ENCODE measurements around the gene HSPBAP1.
"Not testable (repeated sequence)": the region's sequence is repeated elsewhere in the genome, so short reads cannot be mapped to it uniquely, and the experiment has no call there.

The HSPBAP1 gene

DNA sequence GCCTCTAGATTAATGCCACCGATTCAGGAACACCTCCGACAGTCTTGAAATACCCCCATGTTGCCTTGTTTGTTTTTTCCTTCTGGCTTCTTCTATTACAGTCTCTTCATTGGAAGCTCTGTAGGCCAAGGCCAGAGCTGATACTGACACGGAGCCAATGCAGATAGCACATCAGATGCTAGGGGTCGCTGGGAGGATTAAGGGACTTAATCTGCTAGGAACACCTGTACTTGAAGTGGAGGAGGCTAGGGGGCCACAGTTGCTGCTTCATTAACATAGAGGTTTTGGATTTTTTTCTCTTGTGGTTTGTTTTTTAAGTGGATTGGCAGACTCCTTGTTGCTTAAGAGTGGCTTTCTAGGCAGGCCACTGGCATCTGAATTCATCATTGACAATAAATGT, 63.4 kb downstream of the HSPBAP1 start:
- no peak for FAIRE-seq

DNA sequence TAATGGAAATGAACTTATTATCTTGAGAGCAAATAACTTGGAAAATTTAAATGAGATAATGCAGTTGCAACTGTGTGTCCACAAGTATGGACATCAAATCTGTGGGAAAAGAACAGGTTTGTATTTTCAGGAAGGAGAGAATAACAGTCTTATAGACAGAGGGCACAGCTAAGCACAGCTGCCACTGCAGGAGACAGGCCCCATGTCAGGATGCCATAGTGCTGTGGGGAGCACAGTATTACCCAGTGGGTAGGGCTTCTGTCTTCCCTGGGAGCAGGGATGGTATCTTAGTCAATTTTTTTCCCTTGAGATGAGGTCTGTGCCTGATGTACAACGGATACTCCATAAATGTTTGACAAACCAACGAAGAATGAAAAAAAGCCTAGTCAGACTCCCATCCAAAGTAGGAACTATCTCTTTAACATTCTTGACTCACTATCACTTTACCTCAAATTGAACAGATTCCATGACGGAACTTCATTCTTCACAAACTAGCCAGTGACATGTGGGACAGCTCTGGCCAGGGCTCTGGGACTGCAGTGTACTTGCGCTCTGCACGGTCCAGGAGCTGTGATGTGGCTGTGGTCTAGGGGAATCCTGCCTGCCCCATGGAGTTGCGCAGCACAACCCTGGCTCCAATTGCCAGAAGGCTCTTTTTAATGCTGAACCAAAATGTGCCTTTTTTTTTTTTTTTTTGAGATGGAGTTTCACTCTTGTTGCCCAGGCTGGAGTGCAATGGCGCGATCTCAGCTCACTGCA, 64.7 kb downstream of the HSPBAP1 start:
- no peak for FAIRE-seq

DNA sequence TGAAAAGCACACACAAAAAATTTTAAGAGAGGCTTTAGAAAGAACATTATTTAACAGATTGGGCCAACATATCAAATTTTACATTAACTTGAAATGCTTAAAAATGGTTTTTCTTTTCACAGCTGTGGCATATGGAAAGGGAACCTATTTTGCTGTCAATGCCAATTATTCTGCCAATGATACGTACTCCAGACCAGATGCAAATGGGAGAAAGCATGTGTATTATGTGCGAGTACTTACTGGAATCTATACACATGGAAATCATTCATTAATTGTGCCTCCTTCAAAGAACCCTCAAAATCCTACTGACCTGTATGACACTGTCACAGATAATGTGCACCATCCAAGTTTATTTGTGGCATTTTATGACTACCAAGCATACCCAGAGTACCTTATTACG, 65.4 kb downstream of the HSPBAP1 start:
- FAIRE-seq, result no peak

DNA sequence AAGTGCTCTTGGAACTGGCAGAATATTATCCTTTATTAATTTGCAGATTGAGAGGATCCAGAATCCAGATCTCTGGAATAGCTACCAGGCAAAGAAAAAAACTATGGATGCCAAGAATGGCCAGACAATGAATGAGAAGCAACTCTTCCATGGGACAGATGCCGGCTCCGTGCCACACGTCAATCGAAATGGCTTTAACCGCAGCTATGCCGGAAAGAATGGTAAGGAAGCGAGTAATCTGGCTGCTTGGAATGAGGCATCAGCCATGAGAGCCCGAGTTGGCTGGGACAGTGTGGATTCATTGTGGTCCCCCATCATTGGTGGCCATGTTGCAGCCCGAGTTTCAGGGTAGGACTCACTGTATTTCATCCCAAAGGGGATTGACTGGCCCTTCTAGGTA, 65.9 kb downstream of the HSPBAP1 start:
- FAIRE-seq, result no peak

DNA sequence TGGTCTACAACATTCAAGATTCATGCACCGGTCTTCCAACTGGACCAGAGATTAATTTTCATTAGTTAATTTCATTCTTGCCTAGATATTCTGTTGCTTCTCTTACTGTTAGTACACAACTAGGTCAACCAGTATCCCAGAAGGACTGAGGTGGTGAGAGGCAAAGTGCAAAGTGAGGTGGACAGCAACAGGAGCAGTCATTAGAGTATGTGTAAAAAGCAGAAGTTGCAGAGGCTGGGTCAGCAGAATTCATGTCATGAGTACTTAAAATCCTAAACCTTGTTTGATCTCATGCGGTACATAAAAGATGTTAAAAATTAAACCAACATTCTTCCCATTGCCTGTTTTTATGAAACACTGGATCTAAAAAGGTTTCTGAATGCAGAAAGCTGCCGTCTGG, 66.3 kb downstream of the HSPBAP1 start:
- FAIRE-seq, result no peak

DNA sequence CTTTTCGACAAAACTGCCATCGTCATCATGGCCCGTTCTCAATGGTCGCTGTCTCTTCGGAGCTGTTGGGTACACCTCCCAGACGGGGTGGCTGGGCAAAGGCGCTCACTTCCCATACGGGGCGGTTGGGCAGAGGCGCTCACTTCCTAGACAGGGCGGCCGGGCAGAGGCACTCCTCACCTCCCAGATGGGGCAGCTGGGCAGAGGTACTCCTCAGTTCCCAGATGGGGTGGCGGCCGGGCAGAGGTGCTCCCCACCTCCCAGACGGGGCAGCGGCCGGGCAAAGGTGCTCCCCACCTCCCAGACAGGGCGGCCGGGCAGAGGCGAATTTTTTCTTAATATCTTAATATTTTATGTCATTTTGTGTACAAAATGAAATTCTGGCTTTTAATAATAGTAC, 68.5 kb downstream of the HSPBAP1 start:
- FAIRE-seq, result no peak

DNA sequence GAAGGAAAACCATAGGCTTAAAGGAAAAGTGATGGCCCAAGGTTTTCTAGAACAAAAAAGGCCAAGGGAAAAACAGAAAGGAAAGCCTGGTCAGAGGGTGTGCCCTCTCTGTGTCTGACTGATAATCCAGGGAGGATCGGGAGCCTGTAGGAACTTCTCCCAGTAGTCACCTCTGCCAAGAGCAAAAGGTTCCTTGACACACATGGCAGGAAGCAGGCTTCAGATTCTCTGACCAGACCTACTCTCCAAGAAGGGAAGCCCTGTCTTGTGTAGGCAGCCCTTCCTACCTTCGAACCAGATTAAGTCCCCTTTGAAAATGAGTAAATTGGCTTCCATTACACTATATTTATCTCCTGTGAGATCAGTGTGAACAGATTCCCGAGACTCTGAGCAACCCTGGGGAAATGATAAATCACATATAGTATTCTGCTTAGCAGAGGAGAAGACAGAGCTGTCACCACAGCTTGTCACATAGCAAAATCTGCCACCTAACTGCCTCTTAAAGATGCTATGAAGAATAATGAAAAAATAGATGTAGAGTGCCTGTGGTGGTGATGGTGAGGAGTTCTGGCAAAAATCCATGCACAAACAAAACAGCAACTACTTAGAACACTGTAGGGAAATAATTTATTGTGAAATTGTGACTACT, 74.2 kb downstream of the HSPBAP1 start:
- no peak for FAIRE-seq

DNA sequence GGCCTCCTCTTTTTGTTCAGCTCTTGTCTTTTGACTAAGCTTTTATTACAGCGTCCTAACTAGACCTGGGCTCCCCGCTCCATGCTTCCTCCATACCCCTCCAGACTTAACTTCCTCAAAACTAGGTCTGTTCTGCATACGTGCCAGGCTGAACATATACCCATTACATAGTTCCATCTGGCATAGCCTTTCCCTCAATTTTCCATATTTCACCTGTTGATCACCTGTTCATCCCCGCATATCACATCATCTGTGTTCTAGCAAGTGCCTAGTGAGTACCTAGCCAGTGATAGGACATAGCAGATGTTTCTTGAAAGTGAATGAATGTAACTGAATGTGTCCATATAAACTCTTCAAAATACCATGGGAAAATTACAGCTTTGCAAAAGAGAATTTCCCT, 77.0 kb downstream of the HSPBAP1 start:
- no peak for FAIRE-seq

DNA sequence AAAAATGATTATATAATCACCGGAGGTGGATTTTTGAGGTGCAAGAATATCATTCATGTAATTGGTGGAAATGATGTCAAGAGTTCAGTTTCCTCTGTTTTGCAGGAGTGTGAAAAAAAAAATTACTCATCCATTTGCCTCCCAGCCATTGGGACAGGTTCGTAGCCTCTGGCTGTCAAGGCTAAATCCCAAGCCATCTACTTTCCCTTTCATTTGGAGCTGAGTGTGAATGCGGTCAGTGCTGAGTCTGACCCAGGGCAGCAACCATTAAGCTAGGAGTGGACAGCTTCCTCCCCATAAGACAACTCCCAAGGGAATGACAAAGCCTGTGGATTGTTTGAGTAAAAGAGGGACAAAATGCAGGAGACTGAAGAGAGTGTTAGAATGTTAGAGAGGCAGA, 79.4 kb downstream of the HSPBAP1 start:
- FAIRE-seq, result no peak

DNA sequence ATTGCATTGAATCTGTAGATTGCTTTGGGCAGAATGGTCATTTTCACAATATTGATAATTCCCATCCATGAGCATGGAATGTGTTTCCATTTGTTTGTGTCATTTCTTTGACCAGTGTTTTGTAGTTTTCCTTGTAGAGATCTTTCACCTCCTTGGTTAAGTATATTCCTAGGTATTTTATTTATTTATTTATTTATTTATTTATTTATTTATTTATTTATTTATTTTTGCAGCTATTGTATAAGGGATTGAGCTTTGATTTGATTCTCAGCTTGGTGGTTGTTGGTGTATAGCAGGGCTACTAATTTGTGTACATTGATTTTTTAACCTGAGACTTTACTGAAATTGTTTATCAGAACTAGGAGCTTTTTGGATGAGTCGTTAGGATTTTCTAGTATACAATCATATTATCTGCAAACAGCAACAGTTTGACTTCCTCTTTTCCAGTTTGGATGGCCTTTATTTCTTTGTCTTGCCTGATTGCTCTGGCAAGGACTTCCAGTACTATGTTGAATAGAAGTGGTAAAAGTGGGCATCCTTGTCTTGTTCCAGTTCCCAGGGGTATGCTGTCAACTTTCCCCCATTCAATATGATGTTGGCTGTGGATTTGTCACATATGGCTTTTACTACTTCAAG, 82.9 kb downstream of the HSPBAP1 start:
- not testable (repeated sequence) for FAIRE-seq

DNA sequence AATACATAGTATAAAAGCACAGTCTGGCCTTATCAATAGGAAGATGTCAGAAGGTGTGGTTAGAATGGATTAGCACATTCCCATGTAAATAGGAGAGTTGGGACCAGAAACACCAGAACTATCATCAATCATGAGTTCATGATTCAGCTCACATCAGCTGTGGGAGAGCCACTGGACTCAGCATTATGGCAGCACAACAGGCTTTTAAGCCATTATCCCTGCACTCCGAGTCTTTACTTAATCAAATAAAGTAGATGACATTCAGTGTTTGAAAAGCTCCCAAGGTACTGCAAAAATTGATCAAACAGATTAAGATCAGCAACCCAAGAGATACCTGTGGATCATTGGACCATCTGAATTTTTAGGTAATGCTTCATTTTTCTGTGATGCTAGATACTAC, 88.3 kb downstream of the HSPBAP1 start:
- no peak for FAIRE-seq

DNA sequence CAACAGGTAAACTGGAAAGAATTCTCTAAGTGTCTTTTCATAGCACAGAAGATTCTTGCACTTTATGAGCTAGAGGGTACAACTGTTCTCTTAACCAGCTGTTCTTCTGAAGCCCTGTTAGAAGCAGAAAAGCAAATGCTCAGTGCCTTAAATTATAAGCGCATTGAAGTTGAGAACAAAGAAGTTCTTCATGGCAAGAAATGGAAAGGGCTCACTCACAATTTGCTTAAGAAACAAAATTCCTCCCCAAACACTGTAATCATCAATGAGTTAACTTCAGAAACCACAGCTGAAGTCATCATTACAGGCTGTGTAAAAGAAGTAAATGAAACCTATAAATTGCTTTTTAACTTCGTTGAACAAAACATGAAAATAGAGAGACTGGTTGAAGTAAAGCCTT, 93.4 kb downstream of the HSPBAP1 start:
- FAIRE-seq, result no peak

DNA sequence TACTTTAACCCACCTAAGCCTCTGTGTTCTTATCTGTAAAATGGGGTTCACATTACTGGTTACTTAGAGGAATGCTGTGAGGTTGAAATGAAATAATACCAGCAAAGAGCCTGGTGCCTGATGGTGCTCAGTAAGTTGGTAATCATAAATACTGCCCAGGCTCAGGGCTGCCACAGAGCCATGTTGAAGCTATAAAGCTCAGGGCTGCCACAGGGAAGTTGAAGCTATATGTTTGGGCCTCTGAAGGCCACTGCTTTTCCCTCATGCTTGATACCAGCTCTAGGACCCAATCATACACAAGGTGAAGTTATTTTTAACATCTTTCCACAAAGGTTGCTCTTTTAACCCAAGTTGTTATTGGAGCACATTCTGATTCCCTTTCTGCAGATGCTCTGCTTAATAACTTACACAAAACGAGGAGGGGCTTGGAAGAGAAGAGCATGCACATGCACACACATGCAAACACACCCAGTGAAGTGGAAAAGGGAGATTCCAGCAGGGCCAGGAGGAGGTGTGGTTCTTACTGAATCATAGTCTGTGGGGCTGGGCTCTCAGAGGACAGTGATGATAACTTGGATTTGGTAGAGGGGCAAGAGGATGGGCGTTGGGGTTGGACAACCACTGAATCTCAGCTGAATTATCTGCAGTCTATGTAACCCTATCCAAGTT, 95.5 kb downstream of the HSPBAP1 start:
- no peak for FAIRE-seq

DNA sequence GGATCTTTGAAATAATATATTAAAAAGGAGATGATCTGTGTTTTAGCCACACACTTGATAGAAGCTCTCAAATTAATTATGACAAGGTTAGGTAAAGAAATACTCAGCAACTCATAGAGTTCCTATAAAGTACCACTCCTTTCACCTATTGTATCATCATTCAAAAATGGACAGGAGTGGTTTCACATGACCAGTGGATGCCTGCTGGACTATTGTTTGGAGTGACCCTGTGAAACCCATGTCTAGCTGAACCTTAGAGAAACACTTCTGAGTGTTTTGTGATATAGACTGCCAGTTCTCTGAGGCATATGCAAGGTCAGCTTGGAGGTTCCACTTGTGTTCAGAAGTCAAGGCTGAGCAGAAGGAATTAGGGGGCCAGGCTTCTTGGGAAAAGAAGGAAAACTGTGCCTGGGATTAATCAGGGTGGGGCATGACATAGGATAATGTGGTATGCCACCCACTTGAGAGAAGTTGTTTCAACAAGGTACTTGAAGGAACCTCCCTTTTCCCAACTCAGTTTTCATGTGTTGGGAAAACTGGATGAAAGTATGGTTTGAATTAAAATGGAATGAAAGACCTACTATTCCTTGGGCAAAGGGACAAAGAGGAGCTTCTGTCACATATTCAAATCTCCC, 97.6 kb downstream of the HSPBAP1 start:
- no peak for FAIRE-seq

DNA sequence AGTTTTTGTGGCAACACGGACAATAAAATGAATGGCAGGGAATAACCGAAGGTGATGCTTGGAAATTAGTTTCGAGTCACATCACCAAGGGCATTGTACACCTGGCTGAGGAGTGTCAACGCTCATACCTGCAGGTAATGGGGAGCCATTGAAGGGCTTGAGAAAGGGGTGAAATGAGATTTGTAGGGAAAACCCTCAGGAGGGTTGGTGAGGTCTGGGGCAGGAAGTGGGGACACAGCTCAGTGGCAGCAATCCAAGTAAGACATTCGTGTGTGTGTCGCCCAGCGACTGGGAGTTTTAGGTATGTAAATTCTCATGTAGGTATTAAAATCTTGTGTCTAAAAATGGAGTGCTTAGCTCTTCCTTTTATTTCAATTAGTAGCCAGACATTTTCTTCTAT, 98.7 kb downstream of the HSPBAP1 start:
- FAIRE-seq, result no peak

DNA sequence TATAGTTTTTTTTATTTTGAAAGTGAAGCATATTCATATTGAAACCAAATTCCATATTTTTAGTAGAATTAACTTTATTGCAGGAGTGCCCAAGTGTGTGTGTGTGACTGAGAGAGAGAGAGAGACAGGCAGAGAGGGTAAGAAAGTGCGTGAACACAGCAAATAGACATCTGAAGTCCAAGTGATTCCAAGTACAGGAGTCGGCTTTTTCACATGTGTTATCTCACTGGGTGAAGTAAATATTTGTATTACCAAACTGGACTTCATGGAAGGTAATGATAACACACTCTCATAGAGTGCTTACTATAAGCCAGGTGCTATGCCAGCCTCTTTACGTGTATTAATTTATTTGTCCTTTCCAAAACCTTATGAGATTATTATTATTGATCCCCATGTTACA, 101.0 kb downstream of the HSPBAP1 start:
- FAIRE-seq, result no peak

DNA sequence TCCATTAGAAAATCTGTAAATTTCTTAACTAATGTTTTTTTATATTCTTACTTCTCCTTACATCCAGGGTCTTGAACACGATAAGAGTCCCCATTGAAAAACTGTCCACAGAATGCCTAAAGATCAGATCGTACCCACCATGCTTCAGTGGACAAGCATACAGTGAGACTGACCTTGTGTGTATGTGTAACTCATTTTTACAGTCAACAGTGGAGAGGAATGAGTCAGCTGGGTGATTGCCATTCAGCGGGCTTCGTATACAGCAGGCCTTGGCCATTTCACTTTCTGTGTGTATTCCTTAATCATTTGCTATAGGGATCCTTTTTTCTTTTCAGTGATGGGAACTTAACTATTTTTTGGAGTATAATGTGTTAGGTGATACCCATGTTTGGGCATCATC, 102.4 kb downstream of the HSPBAP1 start:
- no peak for FAIRE-seq

DNA sequence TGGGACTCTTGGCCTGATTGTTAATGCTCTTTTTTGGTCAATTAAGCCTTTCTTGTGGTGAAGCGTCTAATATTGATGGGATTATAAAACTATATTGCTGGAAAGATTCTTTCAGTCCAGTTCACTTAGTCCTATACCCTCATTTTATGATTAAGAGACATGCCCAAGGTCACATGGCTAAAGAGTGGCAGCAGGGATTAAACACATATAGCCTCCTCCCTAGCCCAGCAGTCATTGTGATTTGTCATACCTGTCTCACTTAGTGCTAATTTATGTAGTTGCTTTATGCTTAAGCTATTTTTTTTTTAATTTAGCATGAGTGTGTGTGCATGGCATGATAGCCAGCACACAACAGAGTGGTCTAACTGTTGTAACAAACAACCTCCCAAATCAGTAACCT, 103.5 kb downstream of the HSPBAP1 start:
- no peak for FAIRE-seq

Measured in G401.6 (cell line).